G401.6 (cell line): ENCODE data around the gene UROC1.

Experiments used
- FAIRE-seq: peaks from 2 replicates; lab custom pipeline; 2012; peaks lifted over from hg19 to GRCh38; lab: Jason Lieb, UNC

Gene UROC1

GRCh38 chr3:126478581-126479310 is 38.8 kb downstream of the UROC1 start:
- no peak for FAIRE-seq

- FAIRE-seq, result no peak
Measured at GRCh38 chr3:126477061-126477380, 40.6 kb downstream of the UROC1 start.

GRCh38 chr3:126476166-126477060 is 41.2 kb downstream of the UROC1 start:
- FAIRE-seq, result no peak

GRCh38 chr3:126475413-126476114 is 42.0 kb downstream of the UROC1 start, which contains the start of gene ZXDC:
Gene ZXDC (minus strand): TSS chr3:126475891. CDS start chr3:126475865, 26 bp downstream.
- FAIRE-seq, result no peak

- FAIRE-seq, result no peak
Measured at GRCh38 chr3:126474498-126475412, 42.8 kb downstream of the UROC1 start.

GRCh38 chr3:126473292-126474168 is 44.0 kb downstream of the UROC1 start:
- FAIRE-seq, result no peak

GRCh38 chr3:126472277-126473006 is 45.1 kb downstream of the UROC1 start:
- FAIRE-seq, result no peak

GRCh38 chr3:126469479-126469878 is 48.1 kb downstream of the UROC1 start:
- no peak for FAIRE-seq

GRCh38 chr3:126468028-126468891 is 49.3 kb downstream of the UROC1 start:
- no peak for FAIRE-seq

- no peak for FAIRE-seq
Measured at GRCh38 chr3:126467611-126467955, 50.0 kb downstream of the UROC1 start.

- FAIRE-seq, result no peak
Measured at GRCh38 chr3:126466886-126467610, 50.5 kb downstream of the UROC1 start.

GRCh38 chr3:126465928-126466544 is 51.5 kb downstream of the UROC1 start:
- no peak for FAIRE-seq

- no peak for FAIRE-seq
Measured at GRCh38 chr3:126464997-126465396, 52.6 kb downstream of the UROC1 start.

GRCh38 chr3:126464494-126464893 is 53.1 kb downstream of the UROC1 start:
- FAIRE-seq, result no peak

- FAIRE-seq, result no peak
Measured at GRCh38 chr3:126464093-126464492, 53.5 kb downstream of the UROC1 start.

- no peak for FAIRE-seq
Measured at GRCh38 chr3:126463521-126463920, 54.1 kb downstream of the UROC1 start.

- FAIRE-seq, result no peak
Measured at GRCh38 chr3:126461450-126462070, 56.0 kb downstream of the UROC1 start.

- FAIRE-seq, result no peak
Measured at GRCh38 chr3:126460381-126460780, 57.2 kb downstream of the UROC1 start.
